ENCODE measurements around the gene MSMP.

Gene MSMP

DNA sequence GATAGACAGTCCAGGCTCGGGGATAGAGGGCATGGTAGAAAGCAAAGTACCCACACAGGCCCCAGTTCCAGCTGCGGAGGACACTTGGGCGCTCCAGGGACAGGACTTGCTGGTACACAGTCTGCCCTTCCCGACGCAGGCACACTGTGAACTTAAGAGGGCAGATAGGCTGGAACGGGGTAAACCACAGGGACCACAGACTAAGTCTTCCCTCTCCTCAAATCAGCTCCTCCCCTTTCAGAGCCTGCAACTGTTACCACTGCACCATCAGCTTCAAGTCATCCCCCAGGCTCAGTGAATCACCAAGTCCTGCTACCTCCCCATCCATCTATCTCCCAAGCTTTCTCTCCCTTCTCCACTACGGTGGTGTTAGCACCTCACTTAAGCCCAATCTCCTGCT is 12.3 kb downstream of the MSMP start:
- no peak for DNase-seq

GRCh38 chr9:35740243-35740642 is 13.8 kb downstream of the MSMP start:
- no peak for DNase-seq

DNA sequence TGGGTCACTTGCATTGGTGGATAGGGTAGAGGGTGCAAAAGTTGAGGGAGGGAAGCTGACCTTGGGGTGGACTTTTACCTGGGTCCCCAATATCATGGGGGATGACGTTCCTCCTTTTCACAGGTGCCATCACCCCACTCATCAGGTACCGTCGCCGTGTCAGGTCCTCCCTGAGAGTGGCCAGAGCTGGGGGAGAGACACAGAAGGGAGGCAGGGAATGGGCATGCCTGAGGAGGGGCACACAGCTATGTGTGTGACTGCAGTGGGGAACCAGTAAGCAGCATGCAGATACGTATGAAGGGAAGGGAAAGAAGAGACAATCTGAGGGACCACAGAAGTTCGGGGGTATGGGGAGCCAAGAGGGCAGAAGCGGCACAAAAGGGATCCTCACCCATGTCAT is 15.2 kb downstream of the MSMP start:
- DNase-seq: no peak

DNA sequence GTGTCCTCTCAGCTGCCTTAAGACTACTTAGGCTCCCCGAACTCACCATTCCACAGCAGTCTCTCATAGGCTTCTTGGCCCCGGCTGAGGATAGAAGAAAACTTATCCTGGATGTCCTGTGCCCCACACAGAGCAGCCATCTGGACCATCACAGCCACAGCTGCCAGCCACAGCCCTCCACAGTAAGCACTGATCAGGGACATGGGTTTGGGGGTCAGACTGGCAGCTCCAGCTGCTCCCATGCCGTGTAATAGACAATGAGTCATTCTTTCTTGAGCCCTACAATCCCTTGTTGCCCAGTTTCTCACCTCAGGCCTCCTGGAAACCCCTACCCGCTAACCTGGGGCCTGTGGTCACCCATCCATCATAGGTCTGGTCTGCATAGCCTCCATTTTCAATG is 15.9 kb downstream of the MSMP start:
- DNase-seq: no peak

GRCh38 chr9:35737143-35737542 is 16.9 kb downstream of the MSMP start:
- DNase-seq: no peak

- peak; percentile 56 for DNase-seq
Observed at GRCh38 chr9:35736201-35736633, 17.9 kb downstream of the MSMP start.

DNA sequence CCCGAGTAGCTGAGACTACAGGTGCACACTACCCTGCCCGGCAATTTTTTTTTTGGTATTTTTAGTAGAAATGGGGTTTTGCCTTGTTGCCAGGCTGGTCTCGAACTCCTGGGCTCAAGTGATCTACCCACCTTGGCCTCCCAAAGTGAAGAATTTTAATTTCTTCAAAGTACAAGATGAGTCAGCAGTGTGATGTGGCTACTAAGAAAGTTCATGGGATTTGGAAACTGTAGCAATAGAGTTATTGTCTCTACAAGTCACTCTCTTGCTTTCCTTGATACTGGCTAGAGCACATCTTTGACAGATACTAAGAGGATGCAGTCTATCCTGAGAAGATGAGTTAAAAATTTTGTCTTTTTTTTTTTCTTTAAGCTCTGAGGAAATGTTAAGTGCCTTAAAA is 20.0 kb downstream of the MSMP start:
- no peak for DNase-seq

DNA sequence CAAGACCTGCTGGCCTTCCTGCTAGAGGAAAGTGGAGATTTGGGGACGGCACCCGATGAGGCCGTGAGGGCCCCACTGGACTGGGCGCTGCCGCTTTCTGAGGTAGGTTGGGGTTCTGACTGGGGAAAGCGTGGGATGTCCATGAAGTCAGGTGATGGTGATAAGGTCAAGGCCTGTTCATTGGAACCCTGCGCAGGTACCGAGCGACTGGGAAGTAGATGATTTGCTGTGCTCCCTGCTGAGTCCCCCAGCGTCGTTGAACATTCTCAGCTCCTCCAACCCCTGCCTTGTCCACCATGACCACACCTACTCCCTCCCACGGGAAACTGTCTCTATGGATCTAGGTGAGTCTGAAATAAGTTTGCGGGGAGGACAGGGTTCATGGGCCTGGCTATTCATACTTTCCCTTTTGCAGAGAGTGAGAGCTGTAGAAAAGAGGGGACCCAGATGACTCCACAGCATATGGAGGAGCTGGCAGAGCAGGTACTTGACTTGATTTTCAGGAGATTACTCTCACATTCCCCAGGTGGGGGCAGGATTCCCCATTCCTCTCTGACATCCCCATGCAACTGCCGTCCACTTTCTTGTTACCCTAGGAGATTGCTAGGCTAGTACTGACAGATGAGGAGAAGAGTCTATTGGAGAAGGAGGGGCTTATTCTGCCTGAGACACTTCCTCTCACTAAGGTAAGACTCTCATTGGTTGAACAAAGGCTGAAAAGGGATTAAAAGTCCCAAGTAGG is 21.1 kb downstream of the MSMP start:
- DNase-seq: peak; percentile 34

- DNase-seq: peak; percentile 97
Observed at GRCh38 chr9:35732185-35732799, 21.8 kb downstream of the MSMP start, which contains the start of the genes CREB3 and TLN1. TSS of gene CREB3 (plus strand) at chr9:35732666. CDS start at chr9:35732773, 107 bp downstream. TSS of gene TLN1 (minus strand) at chr9:35732195. CDS start at chr9:35725694, 6,501 bp downstream.

DNA sequence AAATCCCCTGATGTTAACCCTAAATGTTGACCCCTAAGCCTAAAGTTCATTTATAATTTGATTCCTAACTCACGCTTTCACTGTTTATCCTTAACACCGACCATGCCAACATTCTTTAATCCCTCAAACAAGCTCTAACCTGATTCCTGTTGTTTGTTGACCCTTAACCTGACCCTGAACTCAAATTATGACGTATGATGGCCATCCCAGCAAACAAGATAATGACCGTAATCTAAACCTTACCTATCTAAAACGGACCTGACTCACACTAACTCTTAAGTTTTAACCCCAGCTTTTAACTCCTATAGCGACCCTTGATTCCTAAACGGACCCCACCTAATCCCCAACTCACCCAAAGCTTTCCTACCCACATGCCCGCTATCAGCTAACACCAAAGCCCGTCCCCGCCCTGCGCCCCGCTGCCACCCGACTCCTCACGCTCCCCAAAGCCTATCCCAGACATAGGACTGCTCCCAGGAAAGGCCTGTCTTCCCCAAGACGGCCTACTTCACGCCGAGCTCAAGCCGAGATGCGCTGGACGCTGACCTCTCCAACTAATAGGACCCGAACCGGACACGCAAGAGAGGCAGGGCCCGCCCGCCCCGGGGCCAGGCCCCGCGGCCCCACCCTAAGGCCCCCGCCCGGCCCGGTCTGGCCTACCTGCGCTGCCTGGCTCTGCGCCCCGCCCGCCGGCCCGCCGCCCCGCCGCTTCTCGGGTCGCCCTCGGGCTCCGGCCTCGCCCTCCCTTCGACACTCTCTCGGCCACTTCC is 22.5 kb downstream of the MSMP start:
- DNase-seq: no peak

DNA sequence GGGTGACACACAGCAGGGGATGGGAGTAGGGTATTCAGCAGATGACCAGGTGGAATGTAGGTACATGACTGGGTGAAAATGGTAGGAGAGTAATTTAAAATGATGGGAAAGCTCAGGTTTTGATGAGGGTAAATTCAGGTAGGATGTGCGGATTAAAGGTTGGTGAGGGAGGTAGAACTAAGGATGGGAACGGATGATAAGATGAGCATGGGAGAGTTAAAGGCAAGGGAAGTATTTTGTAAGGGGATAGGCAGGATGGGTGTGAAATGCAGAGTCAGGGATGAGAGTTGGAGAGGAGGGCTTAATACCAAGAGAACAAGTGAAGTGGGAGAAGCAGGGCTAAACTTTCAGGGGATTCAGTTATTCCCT is 23.6 kb downstream of the MSMP start:
- DNase-seq: no peak

GRCh38 chr9:35729700-35730485 is 24.2 kb downstream of the MSMP start:
- peak; percentile 83 for DNase-seq

DNA sequence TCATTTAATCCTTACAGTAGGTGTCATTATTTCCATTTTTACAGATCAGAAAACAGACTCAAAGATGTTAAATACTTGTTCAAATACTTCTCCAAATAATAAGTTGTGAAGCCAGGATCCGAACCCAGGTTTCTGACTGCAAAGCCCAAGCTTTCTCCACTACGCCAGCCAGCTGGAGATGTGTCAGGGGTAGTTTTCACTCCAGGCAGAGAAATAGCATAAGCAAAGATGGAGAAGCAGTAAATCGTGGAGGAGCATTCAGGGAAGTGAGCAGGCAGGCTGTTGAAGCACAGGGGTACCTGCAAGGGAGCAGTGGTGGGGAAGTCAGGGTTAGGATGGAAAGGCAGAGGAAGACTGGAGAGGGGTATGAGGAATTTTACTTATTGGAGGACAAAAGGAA is 25.0 kb downstream of the MSMP start:
- no peak for DNase-seq

DNA sequence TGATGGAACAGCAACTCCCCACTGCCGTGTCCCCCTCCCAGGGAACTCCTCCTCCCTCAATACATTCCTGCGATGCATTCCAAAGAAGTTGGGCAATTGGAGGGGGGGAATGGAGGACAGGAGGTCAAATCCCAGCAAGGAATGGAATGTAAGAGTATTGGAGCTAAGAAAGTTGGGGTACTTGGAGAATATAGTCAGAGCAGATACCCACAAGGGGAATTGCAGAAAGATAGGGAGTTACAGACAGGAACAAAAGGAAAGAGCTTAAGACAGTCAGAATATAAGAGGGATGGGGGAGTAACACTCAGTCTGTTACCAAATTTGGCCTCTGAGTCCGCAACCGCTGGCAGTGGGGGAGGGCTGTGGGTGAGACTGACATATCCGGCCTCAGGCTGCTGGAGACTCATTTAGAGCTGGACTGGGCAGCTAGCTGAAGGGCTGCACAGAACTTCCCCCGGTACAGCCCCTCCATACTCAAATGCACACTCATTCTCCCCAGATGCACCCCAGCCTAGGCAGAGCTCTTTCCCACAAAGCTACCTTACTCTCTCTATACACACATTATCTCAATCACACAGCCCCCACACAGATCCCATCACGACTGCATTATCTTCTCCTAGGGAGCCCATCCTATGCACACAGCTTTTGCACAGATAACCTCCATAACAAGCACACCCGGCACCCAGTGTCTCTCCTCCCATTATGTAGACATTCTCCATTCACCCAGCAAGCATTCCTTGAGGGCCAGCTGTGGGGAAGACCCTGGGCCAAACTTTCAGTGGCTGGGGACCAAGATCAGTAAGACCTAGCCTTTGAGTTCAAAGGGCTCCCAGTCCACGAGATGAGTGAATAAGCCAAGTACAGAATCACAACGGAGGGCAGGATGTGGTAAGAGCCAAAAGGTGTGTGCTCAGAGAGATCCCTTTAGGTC is 25.8 kb downstream of the MSMP start:
- peak; percentile 62 for DNase-seq

DNA sequence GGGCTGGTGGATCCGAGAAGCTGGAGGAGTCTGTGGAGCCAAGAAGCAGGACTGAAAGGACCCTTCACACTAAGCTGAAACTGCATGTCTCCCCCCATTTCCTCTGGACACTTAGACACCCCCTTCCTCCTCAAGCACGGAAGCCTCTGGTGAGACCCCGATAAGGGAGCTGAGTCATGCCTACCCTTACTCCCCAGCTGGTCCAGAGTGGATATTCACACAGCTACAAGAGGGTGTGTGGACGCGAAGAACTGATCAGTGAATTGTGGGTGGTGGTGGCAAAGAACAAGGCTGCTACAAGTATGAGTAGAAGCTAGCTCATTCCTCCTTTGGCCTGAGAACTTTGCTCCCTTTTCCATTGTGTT is 26.4 kb downstream of the MSMP start:
- no peak for DNase-seq

DNA sequence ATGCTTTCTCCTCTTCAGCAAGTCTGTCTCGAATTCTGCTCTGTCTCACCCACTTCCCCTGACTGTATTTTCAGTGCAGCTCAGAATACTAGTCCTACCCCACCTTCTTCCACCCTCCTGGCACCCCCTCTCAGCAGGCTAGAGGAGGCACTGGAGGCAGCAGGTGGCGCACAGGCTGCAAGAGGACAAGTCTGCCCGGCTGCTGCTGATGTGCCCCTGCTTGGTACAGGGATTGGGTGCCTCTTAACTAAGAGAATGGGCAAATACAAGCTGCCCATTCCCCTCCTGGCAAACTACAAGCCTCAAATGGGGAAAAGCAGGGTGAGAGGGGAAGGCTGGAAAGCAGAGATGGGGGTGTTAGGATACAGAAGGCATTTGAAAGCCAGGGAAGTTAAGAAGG is 27.1 kb downstream of the MSMP start:
- no peak for DNase-seq

- no peak for DNase-seq
Observed at GRCh38 chr9:35725362-35725761, 28.7 kb downstream of the MSMP start.

- DNase-seq: no peak
Observed at GRCh38 chr9:35723908-35724307, 30.2 kb downstream of the MSMP start.

GRCh38 chr9:35723426-35723825 is 30.6 kb downstream of the MSMP start:
- DNase-seq: no peak

DNA sequence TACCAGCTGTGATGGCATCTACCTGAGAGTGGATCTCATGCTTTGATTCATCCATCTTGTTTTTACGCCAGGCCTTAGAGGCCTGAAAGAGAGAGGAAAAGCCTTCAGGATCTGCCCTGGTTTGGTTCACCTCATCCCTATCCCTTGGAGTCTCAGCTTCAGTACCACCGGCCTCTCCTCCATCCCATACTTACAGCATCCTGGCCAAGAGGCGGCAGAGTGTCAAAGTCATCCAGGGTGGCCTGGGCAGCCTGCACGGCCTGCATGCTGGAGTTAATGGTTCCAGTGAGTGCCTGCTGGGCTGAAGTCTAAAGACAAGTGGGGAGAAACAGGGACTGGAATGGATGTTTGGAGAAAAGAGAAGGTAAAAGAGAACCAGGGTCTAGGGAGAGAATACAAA is 34.5 kb downstream of the MSMP start:
- DNase-seq: no peak

- DNase-seq: no peak
Observed at GRCh38 chr9:35718721-35719511, 35.2 kb downstream of the MSMP start.
